GM18520 (cell line): ENCODE data around the gene CAMK1D.

Experiments used
- ATAC-seq: cut with Tn5 transposase; IDR thresholded peaks from one replicate; pipeline ENCODE4 v1.9.1; 2021; ENCODE audit not compliant: unreplicated experiment

Gene CAMK1D

GRCh38 chr10:12589291-12589690 lies 239.9 kb downstream of the CAMK1D start:
- ATAC-seq, result no peak

GRCh38 chr10:12589791-12590190 lies 240.4 kb downstream of the CAMK1D start:
- ATAC-seq, result no peak

GRCh38 chr10:12590675-12591659 lies 241.6 kb downstream of the CAMK1D start:
- no peak for ATAC-seq

GRCh38 chr10:12592967-12593366 lies 243.6 kb downstream of the CAMK1D start:
- ATAC-seq, result no peak

GRCh38 chr10:12594448-12594944 lies 245.1 kb downstream of the CAMK1D start:
- ATAC-seq, result no peak

- ATAC-seq, result no peak
These were observed 246.7 kb downstream of the CAMK1D start for GRCh38 chr10:12595936-12596576.

- no peak for ATAC-seq
These were observed 247.8 kb downstream of the CAMK1D start for GRCh38 chr10:12597176-12597575.

- ATAC-seq, result no peak
These were observed 248.7 kb downstream of the CAMK1D start for GRCh38 chr10:12597788-12598765.

GRCh38 chr10:12600652-12601051 lies 251.3 kb downstream of the CAMK1D start:
- no peak for ATAC-seq

GRCh38 chr10:12602521-12602920 lies 253.2 kb downstream of the CAMK1D start:
- no peak for ATAC-seq

GRCh38 chr10:12603766-12604470 lies 254.6 kb downstream of the CAMK1D start:
- no peak for ATAC-seq

- peak; percentile 52 for ATAC-seq
These were observed 256.4 kb downstream of the CAMK1D start for GRCh38 chr10:12605580-12606405.

GRCh38 chr10:12606461-12606860 lies 257.1 kb downstream of the CAMK1D start:
- ATAC-seq, result no peak

- ATAC-seq, result no peak
These were observed 259.4 kb downstream of the CAMK1D start for GRCh38 chr10:12608761-12609160.

- ATAC-seq, result no peak
These were observed 260.1 kb downstream of the CAMK1D start for GRCh38 chr10:12609435-12609834.

- ATAC-seq, result no peak
These were observed 263.8 kb downstream of the CAMK1D start for GRCh38 chr10:12613136-12613535.

GRCh38 chr10:12614177-12614995 lies 265.0 kb downstream of the CAMK1D start:
- ATAC-seq, result no peak
